CD4-positive, CD25-positive, alpha-beta regulatory T cell (primary cell): ENCODE results near the gene PIK3CD. TPM values are rescaled to one million over a fixed set of nuclear protein-coding genes. Genes with fewer than 3 reads are reported as not detected.

Experiments
- ATAC-seq, 2 donors: fragments of 150-1000 bp; cut with Tn5 transposase; one replicate each; pipeline ENCODE4 v1.10.0; 2021; ENCODE audit warnings: low read depth in 2 of 2, moderate number of reproducible peaks in 2 of 2, moderate library complexity in 1 of 2
- DNase-seq, 3 donors: peaks; one replicate each; pipeline versions ENCODE4 v3.0.0 to v3.0.0-alpha.2; 2012 to 2022; ENCODE audit warnings: mixed read lengths in 1 of 3
- H3K27ac ChIP-seq: one replicate; pipeline ENCODE4 v1.7.0; 2013; ENCODE audit warnings: mild to moderate bottlenecking, low read length; ENCODE audit not compliant: insufficient read depth, poor library complexity, severe bottlenecking
- H3K27me3 ChIP-seq: one replicate; pipeline ENCODE4 v1.7.0; 2013; ENCODE audit warnings: low read length; ENCODE audit not compliant: control insufficient read depth, insufficient read depth
- H3K36me3 ChIP-seq: one replicate; pipeline ENCODE4 v1.7.0; 2013; ENCODE audit warnings: mild to moderate bottlenecking, low read length, moderate library complexity; ENCODE audit not compliant: control insufficient read depth, insufficient read depth
- H3K4me1 ChIP-seq: 2 replicates; pipeline ENCODE4 v1.7.0; 2013; ENCODE audit warnings: mild to moderate bottlenecking, low read length; ENCODE audit not compliant: insufficient read depth, control insufficient read depth, poor library complexity, severe bottlenecking
- H3K4me3 ChIP-seq: one replicate; pipeline ENCODE4 v1.7.0; 2013; ENCODE audit warnings: low read depth, mild to moderate bottlenecking, low read length, moderate library complexity
- H3K9me3 ChIP-seq, 2 experiments: 1 replicate in 1 of 2; 2 replicates in 1 of 2; pipeline ENCODE4 v1.7.0; 2013; ENCODE audit warnings: low read length in 2 of 2, mild to moderate bottlenecking in 1 of 2, moderate library complexity in 1 of 2; ENCODE audit not compliant: control insufficient read depth in 2 of 2
- H3K27ac Mint-ChIP-seq, 3 donors: one replicate each; pipeline ENCODE4 v1.8.0; 2020 to 2022; ENCODE audit warnings: mild to moderate bottlenecking in 3 of 3, mixed read lengths in 3 of 3, moderate library complexity in 2 of 3
- H3K27me3 Mint-ChIP-seq: one replicate; pipeline ENCODE4 v1.8.0; 2022; ENCODE audit warnings: mild to moderate bottlenecking, mixed read lengths
- H3K36me3 Mint-ChIP-seq: one replicate; pipeline ENCODE4 v1.8.0; 2020; ENCODE audit warnings: mixed read lengths
- H3K4me1 Mint-ChIP-seq, 4 donors: one replicate each; pipeline ENCODE4 v1.8.0; 2020 to 2022; ENCODE audit warnings: mixed read lengths in 4 of 4, mild to moderate bottlenecking in 1 of 4
- H3K4me3 Mint-ChIP-seq, 4 donors: one replicate each; pipeline ENCODE4 v1.8.0; 2020 to 2022; ENCODE audit warnings: mild to moderate bottlenecking in 4 of 4, mixed read lengths in 4 of 4, moderate library complexity in 3 of 4
- H3K9me3 Mint-ChIP-seq, 7 donors: one replicate each; pipeline ENCODE4 v1.8.0; 2020 to 2022; ENCODE audit warnings: mixed read lengths in 7 of 7, mild to moderate bottlenecking in 3 of 7, moderate library complexity in 2 of 7
- polyA plus RNA-seq, 4 donors: library from polyadenylated mRNA; unstranded; fragments of 300-500 nt; fragmentation: Illumina TruSeq; gene quantifications; one replicate each; pipeline ENCODE4 v1.2.3, GENCODE V29; 2021
- total RNA-seq: library from RNA; stranded (reverse); gene quantifications from one replicate; pipeline ENCODE4 v1.2.3, GENCODE V29; 2022

Gene PIK3CD
- total and polyA plus RNA-seq, 5 donors from 2014 or later, result 47.3 to 187 (median 55.4) TPM

DNA sequence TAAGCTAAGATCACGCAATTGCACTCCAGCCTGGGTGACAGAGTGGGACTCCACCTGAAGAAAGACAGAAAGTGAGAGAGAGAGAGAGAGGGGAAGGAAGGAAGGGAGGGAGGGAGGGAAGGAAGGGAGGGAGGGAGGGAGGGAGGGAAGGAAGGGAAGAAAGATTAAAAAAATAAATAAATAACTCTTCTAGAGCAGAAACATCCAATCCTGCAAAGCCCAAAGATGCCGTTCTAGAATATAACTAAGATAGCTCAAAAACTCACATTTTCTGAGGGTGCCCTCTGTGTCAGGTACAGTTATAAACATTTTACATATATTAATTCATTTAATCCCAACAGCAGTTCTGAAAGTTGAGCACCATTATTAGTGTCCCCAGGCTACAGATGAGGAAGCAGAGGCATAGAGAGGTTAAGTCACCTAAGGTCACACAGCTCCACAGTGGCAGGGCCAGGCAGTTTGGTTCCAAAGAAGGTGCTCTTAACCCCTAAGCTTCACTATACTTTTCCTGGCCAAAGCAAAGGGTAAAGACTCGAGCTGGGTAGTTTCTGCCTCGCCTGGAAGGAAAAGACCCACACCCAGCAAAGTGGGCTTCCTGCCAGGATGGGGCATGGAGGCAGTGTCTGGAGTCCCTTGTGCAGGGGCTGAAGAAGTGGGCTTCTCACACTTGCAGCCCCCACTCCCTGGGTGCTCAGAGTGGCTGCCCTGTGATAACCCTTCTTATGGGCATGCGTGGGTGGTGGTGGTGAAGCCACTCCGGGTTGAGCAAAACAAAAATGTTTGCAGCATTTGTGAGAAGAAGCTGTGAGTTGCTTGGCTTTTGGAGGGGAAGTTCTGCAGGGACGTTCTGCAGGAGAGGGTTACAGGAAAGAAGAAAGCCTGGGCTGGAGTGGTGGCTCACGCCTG lies 7.9 kb upstream of the PIK3CD start:
- H3K36me3 ChIP-seq, result peaks cover 15% of the 10 kb centered on the region
- no peak overlapping the region for H3K4me3 ChIP-seq
- Mint-ChIP-seq H3K27me3 (no peaks in the 10 kb centered on the region), H3K27ac (peak overlapping the region; percentile 83 to 95 (median 93)), H3K4me3 (peak overlapping the region; percentile 48 to 74 (median 58)), H3K9me3 (no peaks in the 10 kb centered on the region), H3K36me3 (peaks cover 13% of the 10 kb centered on the region), H3K4me1 (peaks cover 8 to 78% (median 33%) of the 10 kb centered on the region in 4 donors)
- H3K9me3 ChIP-seq, result no peaks in the 10 kb centered on the region
- peaks cover 40% of the 10 kb centered on the region for H3K4me1 ChIP-seq
- H3K27me3 ChIP-seq, result no peaks in the 10 kb centered on the region
- ATAC-seq (peak; percentile 24 to 40), DNase-seq (peak in 1 of 3 donors; percentile 15)
- no peak overlapping the region for H3K27ac ChIP-seq

- H3K4me1 Mint-ChIP-seq, result peaks cover 4 to 74% (median 27%) of the 10 kb centered on the region in 4 donors
Observed at GRCh38 chr1:9646037-9646436, 5.5 kb upstream of the PIK3CD start.

DNA sequence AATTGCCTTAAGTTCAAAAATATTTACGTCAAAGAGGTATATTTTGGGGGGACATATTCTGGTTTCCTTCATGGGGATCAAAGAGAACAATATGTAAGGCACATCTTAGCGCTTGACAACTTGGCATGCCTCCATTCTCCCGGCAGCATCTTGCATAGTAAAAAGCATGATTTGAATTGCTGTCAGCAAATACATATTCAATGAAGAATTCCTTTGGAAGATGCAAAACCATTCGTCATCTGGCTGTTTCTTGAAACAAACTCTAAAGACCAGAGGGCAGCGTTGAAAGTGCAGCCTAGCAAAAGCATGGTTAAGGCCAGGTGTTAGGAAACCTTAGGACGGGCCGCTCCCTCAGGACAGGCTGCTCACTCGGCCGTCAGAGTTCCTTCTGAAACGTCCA lies 3.4 kb upstream of the PIK3CD start:
- Histone ChIP-seq H3K27me3 (no peaks in the 10 kb centered on the region), H3K27ac (no peak overlapping the region), H3K4me3 (no peak overlapping the region), H3K36me3 (no peaks in the 10 kb centered on the region), H3K9me3 (no peaks in the 10 kb centered on the region), H3K4me1 (peaks cover 47% of the 10 kb centered on the region)
- DNase-seq, result no peak
- peaks cover under 1% of the 10 kb centered on the region for H3K27me3 Mint-ChIP-seq
- peak overlapping the region; percentile 31 to 74 (median 72) for H3K27ac Mint-ChIP-seq
- no peaks in the 10 kb centered on the region for H3K36me3 Mint-ChIP-seq
- no peak for ATAC-seq
- H3K4me1 Mint-ChIP-seq, result peaks cover 4 to 69% (median 29%) of the 10 kb centered on the region in 4 donors
- H3K4me3 Mint-ChIP-seq, result peak overlapping the region in 2 of 4 donors; percentile 22 to 79
- H3K9me3 Mint-ChIP-seq, result peaks cover 0 to 2% (median 0%) of the 10 kb centered on the region in 7 donors

More at GRCh38 chr1:9646037-9646436, 5.5 kb upstream of the PIK3CD start:
- H3K36me3 ChIP-seq, result peaks cover 11% of the 10 kb centered on the region
- ATAC-seq (no peak), DNase-seq (no peak)
- no peaks in the 10 kb centered on the region for H3K27me3 ChIP-seq
- Mint-ChIP-seq H3K27ac (peak overlapping the region; percentile 0 to 92 (median 49)), H3K27me3 (no peaks in the 10 kb centered on the region), H3K36me3 (peaks cover 5% of the 10 kb centered on the region), H3K4me3 (peak overlapping the region in 2 of 4 donors; percentile 66 to 68), H3K9me3 (no peaks in the 10 kb centered on the region)
- no peak overlapping the region for H3K27ac ChIP-seq
- H3K4me3 ChIP-seq, result no peak overlapping the region
- no peaks in the 10 kb centered on the region for H3K9me3 ChIP-seq
- peaks cover 44% of the 10 kb centered on the region for H3K4me1 ChIP-seq

- Mint-ChIP-seq H3K4me1 (peaks cover 4 to 71% (median 31%) of the 10 kb centered on the region in 4 donors), H3K36me3 (no peaks in the 10 kb centered on the region), H3K27me3 (peaks cover 4% of the 10 kb centered on the region), H3K27ac (peak overlapping the region in 2 of 3 donors; percentile 64 to 90), H3K4me3 (peak overlapping the region; percentile 83 to 100 (median 98)), H3K9me3 (peaks cover 0 to 2% (median 0%) of the 10 kb centered on the region in 7 donors)
- Histone ChIP-seq H3K27me3 (no peaks in the 10 kb centered on the region), H3K27ac (no peak overlapping the region), H3K9me3 (no peaks in the 10 kb centered on the region), H3K4me1 (peaks cover 49% of the 10 kb centered on the region), H3K36me3 (no peaks in the 10 kb centered on the region), H3K4me3 (no peak overlapping the region)
- DNase-seq, result no peak
- no peak for ATAC-seq
Observed at GRCh38 chr1:9649769-9650168, 1.8 kb upstream of the PIK3CD start.

DNA sequence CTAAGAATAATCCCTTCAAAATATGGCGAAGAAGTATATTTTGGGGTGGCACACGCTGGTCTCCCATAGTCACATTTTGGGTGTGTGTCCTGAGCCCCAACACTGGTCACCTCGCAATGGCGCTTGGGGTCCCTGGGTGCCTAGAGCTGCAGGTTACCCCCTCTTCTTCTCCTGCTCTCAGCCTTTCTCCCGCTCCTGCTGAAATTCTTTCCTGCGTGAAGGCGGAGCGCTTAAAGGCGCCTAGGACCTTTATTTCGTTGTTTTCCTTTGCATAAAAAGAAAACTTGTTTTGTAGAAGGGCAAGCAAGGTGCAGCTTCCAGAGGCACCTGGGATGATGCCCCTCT lies 339 bp upstream of the PIK3CD start:
- H3K27ac ChIP-seq, result peak overlapping the region; percentile 82
- H3K9me3 ChIP-seq, result no peaks in the 10 kb centered on the region
- H3K36me3 ChIP-seq, result no peaks in the 10 kb centered on the region
- H3K4me1 ChIP-seq, result peaks cover 58% of the 10 kb centered on the region
- no peaks in the 10 kb centered on the region for H3K27me3 ChIP-seq
- H3K36me3 Mint-ChIP-seq, result no peaks in the 10 kb centered on the region
- H3K4me3 Mint-ChIP-seq, result peak overlapping the region; percentile 95 to 100 (median 100)
- ATAC-seq (no peak), DNase-seq (no peak)
- peaks cover 0 to 2% (median 0%) of the 10 kb centered on the region in 7 donors for H3K9me3 Mint-ChIP-seq
- peaks cover 3 to 78% (median 36%) of the 10 kb centered on the region in 4 donors for H3K4me1 Mint-ChIP-seq
- peaks cover 9% of the 10 kb centered on the region for H3K27me3 Mint-ChIP-seq
- H3K27ac Mint-ChIP-seq, result peak overlapping the region; percentile 90 to 98 (median 97)
- H3K4me3 ChIP-seq, result peak overlapping the region; percentile 80

DNA sequence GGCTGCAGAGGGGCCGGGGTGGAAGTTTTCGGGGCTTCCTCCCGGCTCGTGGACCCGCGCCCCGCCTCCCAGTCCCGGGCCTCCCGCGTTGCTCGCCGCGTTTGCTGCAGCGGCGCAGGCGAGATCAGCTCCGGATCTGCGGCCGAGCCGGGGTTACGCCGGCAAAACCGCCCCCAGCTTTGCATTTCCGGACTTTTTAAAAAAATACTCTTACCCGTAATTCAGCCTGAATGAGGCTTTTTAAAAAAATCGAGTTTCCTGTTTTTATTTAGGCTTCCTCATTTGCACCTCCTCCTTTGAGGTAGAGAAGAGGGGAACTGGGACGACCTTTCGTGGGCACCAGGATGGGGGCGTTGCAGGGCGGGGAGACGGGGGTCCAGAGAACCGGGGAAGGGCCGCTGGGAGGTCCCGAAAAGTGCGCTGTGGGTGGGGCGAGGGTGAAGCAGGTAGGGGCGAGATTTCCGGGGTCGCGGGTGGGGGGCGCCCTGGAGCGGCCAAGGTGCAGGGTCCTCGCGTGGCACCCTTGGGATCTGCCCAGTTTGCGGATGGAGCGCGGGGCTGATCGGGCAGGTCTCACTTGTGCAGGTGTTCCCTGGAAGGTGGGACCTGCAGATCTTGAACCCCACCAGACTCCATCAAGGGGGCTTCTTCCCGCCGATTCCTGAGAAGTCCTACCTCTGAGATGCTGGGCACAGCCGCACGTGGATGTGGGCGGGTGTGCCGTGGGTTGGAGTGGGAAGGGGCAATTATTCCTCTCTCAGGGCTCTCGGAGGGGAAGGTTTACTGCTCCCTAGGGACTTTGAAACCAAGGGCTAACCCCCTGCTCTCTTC lies 1.1 kb downstream of the PIK3CD start:
- ATAC-seq (peak; percentile 60 to 66), DNase-seq (peak; percentile 62 to 86 (median 86))
- Histone ChIP-seq H3K27me3 (no peaks in the 10 kb centered on the region), H3K27ac (peak overlapping the region; percentile 82), H3K36me3 (no peaks in the 10 kb centered on the region), H3K4me3 (peak overlapping the region; percentile 90), H3K9me3 (no peaks in the 10 kb centered on the region), H3K4me1 (peaks cover 68% of the 10 kb centered on the region)
- H3K27ac Mint-ChIP-seq, result peak overlapping the region; percentile 95 to 99 (median 98)
- peaks cover 0 to 2% (median 0%) of the 10 kb centered on the region in 7 donors for H3K9me3 Mint-ChIP-seq
- peak overlapping the region; percentile 96 to 99 (median 98) for H3K4me3 Mint-ChIP-seq
- peaks cover 4% of the 10 kb centered on the region for H3K36me3 Mint-ChIP-seq
- peaks cover 9% of the 10 kb centered on the region for H3K27me3 Mint-ChIP-seq
- H3K4me1 Mint-ChIP-seq, result peaks cover 0 to 81% (median 41%) of the 10 kb centered on the region in 4 donors

DNA sequence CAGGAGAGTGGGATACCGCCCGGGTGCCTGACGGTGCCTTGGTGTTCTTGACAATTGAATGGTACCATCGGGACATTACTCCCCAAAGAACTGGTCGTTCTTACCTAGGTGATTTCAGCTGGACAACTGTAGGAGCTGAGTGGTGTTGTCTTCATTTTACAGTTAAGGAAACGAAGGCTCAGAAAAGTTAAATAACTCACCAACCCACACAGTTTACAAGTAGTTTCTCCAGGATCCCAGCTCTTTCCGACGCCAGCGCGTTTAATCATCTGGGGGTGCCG lies 1.6 kb downstream of the PIK3CD start:
- Mint-ChIP-seq H3K9me3 (peaks cover 0 to 2% (median 0%) of the 10 kb centered on the region in 7 donors), H3K27ac (peak overlapping the region; percentile 95 to 98 (median 98)), H3K36me3 (peaks cover 4% of the 10 kb centered on the region), H3K27me3 (peaks cover 9% of the 10 kb centered on the region), H3K4me1 (peaks cover 0 to 81% (median 46%) of the 10 kb centered on the region in 4 donors), H3K4me3 (peak overlapping the region; percentile 96 to 99 (median 98))
- peak in 1 of 3 donors; percentile 32 for DNase-seq
- Histone ChIP-seq H3K27ac (peak overlapping the region; percentile 82), H3K4me1 (peaks cover 74% of the 10 kb centered on the region), H3K27me3 (no peaks in the 10 kb centered on the region), H3K36me3 (no peaks in the 10 kb centered on the region), H3K4me3 (peak overlapping the region; percentile 90), H3K9me3 (no peaks in the 10 kb centered on the region)
- no peak for ATAC-seq
